Measurements from ENCODE around the gene MCCC1.
A peak's percentile ranks its signal among the peaks of the same experiment; 100 is the strongest.

Gene MCCC1

DNA sequence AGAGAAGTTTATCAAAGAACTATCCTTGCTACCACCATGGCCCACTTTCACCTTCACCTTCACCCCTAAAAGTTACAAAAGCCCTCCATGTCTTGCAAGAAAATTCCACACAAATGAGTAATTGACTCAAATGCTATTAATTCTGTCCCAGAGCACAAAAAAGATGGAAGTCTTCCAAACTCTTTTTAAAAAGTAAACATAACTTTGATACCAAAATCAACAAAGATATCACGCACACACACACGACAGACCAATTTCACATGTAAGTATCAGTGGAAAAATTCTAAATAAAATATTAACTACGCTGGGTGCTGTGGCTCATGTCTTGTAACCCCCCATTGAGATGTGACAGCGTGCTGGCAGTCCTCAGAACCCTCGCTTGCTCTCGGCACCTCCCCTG lies 1.1 kb upstream of the MCCC1 start:
- no peak overlapping the region for H3K4me3 ChIP-seq (ENCODE audit: low read depth, low read length)
- TF ChIP-seq, protein P1, sequence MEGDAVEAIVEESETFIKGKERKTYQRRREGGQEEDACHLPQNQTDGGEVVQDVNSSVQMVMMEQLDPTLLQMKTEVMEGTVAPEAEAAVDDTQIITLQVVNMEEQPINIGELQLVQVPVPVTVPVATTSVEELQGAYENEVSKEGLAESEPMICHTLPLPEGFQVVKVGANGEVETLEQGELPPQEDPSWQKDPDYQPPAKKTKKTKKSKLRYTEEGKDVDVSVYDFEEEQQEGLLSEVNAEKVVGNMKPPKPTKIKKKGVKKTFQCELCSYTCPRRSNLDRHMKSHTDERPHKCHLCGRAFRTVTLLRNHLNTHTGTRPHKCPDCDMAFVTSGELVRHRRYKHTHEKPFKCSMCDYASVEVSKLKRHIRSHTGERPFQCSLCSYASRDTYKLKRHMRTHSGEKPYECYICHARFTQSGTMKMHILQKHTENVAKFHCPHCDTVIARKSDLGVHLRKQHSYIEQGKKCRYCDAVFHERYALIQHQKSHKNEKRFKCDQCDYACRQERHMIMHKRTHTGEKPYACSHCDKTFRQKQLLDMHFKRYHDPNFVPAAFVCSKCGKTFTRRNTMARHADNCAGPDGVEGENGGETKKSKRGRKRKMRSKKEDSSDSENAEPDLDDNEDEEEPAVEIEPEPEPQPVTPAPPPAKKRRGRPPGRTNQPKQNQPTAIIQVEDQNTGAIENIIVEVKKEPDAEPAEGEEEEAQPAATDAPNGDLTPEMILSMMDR (IDR thresholded peaks at IDR 0.05; ENCODE audit: borderline replicate concordance, insufficient read depth, low read depth, low read length) = no peak

DNA sequence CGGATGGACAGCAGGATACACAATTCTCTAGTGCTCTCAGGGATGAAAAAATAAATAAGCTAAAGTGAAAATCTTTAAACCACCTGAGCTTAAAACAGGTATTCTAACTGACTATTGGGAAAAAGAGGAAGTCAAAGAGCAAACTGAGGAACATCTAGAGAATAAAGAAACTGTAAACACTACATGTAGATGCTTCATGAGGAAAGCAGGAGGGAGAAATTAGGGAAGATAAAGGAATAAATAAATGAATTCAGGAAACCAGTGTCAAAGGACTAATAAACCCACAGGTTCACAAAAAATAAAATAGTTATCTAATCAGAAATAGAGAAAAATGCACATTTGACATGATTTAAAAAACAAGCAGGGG lies 525 bp upstream of the MCCC1 start:
- TF ChIP-seq, protein P1 (IDR thresholded peaks at IDR 0.05; ENCODE audit: borderline replicate concordance, insufficient read depth, low read depth, low read length) = no peak
- peak overlapping the region; percentile 95 for H3K4me3 ChIP-seq (ENCODE audit: low read depth, low read length)

DNA sequence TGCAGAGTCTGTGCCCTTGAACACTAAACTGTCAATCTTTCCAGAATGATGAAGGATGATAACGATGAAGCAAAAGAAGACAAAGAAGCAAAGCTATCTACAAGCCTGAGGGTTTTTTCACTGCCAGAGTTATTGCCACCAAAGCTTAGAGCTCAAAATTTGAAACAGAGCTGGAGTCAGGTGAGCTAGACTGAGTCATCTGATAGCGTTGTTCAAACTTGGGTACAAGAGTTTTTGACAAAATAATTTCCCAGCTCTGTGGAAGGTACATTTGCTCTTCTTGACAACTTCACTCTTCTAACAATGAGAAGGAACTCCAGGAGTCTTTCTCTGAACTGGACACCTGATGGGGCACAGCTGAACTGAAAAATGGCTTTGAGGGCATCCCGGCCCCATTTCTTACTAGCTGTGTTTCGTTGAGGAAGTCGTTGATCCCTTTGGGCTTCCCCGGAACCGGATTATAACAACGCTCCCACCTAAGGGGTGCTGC lies 715 bp downstream of the MCCC1 start:
- TF ChIP-seq, protein P1 (IDR thresholded peaks at IDR 0.05; ENCODE audit: borderline replicate concordance, insufficient read depth, low read depth, low read length) = no peak
- H3K4me3 ChIP-seq (ENCODE audit: low read depth, low read length) = peak overlapping the region; percentile 95

DNA sequence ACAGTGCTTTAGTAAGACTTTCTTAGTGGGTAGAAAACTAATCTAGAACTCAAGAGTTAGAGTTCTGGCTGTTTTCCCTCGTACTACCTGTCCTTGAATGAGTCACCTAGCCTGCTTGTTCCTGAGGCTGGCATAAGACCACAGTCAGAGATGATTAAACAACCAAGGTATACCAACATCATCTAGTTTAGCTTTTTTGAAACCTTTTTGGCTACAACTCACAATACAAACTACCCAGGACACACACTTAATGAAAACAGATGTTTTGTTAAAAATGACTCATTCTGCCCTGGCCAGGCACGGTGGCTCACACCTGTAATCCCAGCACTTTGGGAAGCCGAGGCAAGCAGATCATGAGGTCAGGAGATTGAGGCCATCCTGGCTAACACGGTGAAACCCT lies 4.6 kb downstream of the MCCC1 start:
- TF ChIP-seq, protein P1 (IDR thresholded peaks at IDR 0.05; ENCODE audit: borderline replicate concordance, insufficient read depth, low read depth, low read length) = no peak
- H3K4me3 ChIP-seq (ENCODE audit: low read depth, low read length) = no peak overlapping the region

GRCh38 chr3:183092256-183092655 lies 7.0 kb downstream of the MCCC1 start:
- no peak overlapping the region for H3K4me3 ChIP-seq (ENCODE audit: low read depth, low read length)
- TF ChIP-seq, protein P1 (IDR thresholded peaks at IDR 0.05; ENCODE audit: borderline replicate concordance, insufficient read depth, low read depth, low read length) = no peak

DNA sequence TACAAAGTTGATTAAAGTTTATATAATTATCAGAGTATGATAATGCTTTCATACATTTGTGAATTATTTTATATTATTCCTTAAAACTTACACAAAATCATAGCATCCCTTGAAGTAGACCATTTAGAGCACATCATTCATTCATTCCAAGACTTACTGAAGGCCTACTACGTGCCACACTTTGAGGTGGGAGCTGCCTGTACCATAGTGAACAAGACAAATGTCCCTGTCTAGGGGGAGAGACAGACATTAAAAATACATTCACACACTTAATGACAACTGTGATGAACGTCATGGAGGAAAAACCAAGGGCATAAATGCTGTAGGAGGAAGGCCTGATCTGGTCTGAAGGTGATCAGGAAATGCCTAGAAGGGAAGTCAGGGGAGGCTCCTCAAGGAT lies 12.1 kb downstream of the MCCC1 start:
- TF ChIP-seq, protein P1 (IDR thresholded peaks at IDR 0.05; ENCODE audit: borderline replicate concordance, insufficient read depth, low read depth, low read length) = no peak
- no peak overlapping the region for H3K4me3 ChIP-seq (ENCODE audit: low read depth, low read length)

DNA sequence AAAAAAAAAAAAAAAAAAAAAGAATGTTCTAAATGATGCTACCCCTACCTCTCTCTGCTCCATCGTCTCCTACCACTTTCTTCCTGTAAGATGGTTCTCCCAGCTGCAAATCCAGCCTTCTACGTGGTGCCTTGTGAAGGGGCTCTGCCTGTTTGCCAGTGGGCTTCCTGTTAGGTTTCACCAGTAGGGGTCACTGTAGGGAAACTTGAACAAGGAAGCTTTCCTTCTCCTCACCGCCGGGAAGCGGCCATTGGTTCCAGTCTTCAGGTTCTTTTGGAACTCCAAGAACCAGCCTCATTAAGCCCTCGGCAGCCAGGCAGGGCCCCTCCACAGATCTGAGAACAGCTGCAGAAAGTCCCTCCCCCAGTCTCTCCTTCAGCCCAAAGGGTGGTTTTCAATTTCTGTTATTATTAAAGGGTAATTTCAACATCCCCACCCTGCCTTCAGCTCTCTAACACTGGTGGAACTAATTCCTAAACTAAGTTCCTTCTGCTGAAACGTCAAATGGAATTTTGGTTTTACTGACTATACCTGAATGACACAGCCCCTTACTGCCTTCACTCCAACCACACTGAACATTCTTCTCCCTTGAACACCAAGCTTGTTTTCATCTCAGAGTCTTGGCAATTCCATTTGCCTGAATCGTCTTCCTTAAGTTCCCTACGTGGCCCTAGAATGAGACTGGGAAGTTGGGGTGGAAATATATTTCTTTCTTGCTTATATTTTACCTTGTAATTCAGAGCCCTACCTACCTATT lies 13.5 kb downstream of the MCCC1 start:
- no peak overlapping the region for H3K4me3 ChIP-seq (ENCODE audit: low read depth, low read length)
- TF ChIP-seq, protein P1 (IDR thresholded peaks at IDR 0.05; ENCODE audit: borderline replicate concordance, insufficient read depth, low read depth, low read length) = peak; percentile 44; the same call in 1 of the 2 replicates

All from GM12875 (cell line).